ENCODE data around the gene ZIK1.

Gene ZIK1

GRCh38 chr19:57576661-57577060 lies 7.3 kb upstream of the ZIK1 start:
- Mint-ChIP-seq H3K27me3 (no peaks in the 10 kb centered on the region), H3K4me3 (no peak overlapping the region), H3K36me3 (peaks cover 62 to 63% of the 10 kb centered on the region in 2 donors), H3K27ac (no peak overlapping the region), H3K4me1 (peaks cover 23 to 30% of the 10 kb centered on the region in 2 donors), H3K9me3 (peaks cover 29 to 33% of the 10 kb centered on the region in 2 donors)
- DNase-seq (no peak), ATAC-seq (replicated peaks) (no peak)

- ATAC-seq (replicated peaks): peak; percentile 92 to 94
- peaks cover 46 to 48% of the 10 kb centered on the region in 2 donors for H3K36me3 Mint-ChIP-seq
- H3K4me1 Mint-ChIP-seq: peaks cover 26 to 39% of the 10 kb centered on the region in 2 donors
- peak within 1 kb of the TSS; percentile 88 to 92 for H3K4me3 Mint-ChIP-seq
- H3K27me3 Mint-ChIP-seq: no peaks in the 10 kb centered on the region
- H3K9me3 Mint-ChIP-seq: peaks cover 30 to 33% of the 10 kb centered on the region in 2 donors
- peak within 1 kb of the TSS; percentile 84 for H3K27ac Mint-ChIP-seq
- peak; percentile 97 for DNase-seq
These were observed 5.3 kb upstream of the ZIK1 start, which contains the start of gene ZNF416 for GRCh38 chr19:57578487-57579205. ZNF416 (minus strand) TSS chr19:57578911; CDS start chr19:57578704, 207 bp downstream.

GRCh38 chr19:57583104-57583520 lies 833 bp upstream of the ZIK1 start:
- Mint-ChIP-seq H3K4me3 (peak overlapping the region; percentile 87 to 98), H3K36me3 (peaks cover 35 to 43% of the 10 kb centered on the region in 2 donors), H3K27me3 (no peaks in the 10 kb centered on the region), H3K9me3 (peaks cover 21 to 23% of the 10 kb centered on the region in 2 donors), H3K4me1 (peaks cover 17 to 34% of the 10 kb centered on the region in 2 donors), H3K27ac (peak overlapping the region; percentile 99)
- DNase-seq (no peak), ATAC-seq (replicated peaks) (no peak)

GRCh38 chr19:57587529-57587928 lies 3.6 kb downstream of the ZIK1 start:
- Mint-ChIP-seq H3K4me3 (no peak overlapping the region), H3K9me3 (peaks cover 39 to 40% of the 10 kb centered on the region in 2 donors), H3K4me1 (peaks cover 17 to 36% of the 10 kb centered on the region in 2 donors), H3K27ac (no peak overlapping the region), H3K27me3 (no peaks in the 10 kb centered on the region), H3K36me3 (peaks cover 76 to 83% of the 10 kb centered on the region in 2 donors)
- DNase-seq (no peak), ATAC-seq (replicated peaks) (no peak)

- Mint-ChIP-seq H3K4me1 (peaks cover 18 to 32% of the 10 kb centered on the region in 2 donors), H3K36me3 (peaks cover 31 to 32% of the 10 kb centered on the region in 2 donors), H3K4me3 (peak overlapping the region; percentile 87 to 88), H3K27me3 (no peaks in the 10 kb centered on the region), H3K9me3 (peaks cover 9 to 22% of the 10 kb centered on the region in 2 donors), H3K27ac (peak overlapping the region; percentile 84)
- DNase-seq (no peak), ATAC-seq (replicated peaks) (peak; percentile 33 to 41)
These were observed 15.4 kb downstream of the ZIK1 start for GRCh38 chr19:57599377-57599760.

- Mint-ChIP-seq H3K27ac (peak within 1 kb of the TSS; percentile 84), H3K27me3 (no peaks in the 10 kb centered on the region), H3K4me1 (peaks cover 18 to 32% of the 10 kb centered on the region in 2 donors), H3K9me3 (peaks cover 9 to 22% of the 10 kb centered on the region in 2 donors), H3K36me3 (peaks cover 36 to 37% of the 10 kb centered on the region in 2 donors), H3K4me3 (peak within 1 kb of the TSS; percentile 87 to 88)
- peak; percentile 87 for DNase-seq
- ATAC-seq (replicated peaks): peak; percentile 99 to 100
These were observed 15.9 kb downstream of the ZIK1 start, which contains the start of gene ZNF530 for GRCh38 chr19:57599761-57600383. ZNF530 (plus strand) TSS chr19:57599885; CDS start chr19:57604346, 4,461 bp downstream.

- DNase-seq: no peak
- H3K36me3 Mint-ChIP-seq: peaks cover 50 to 64% of the 10 kb centered on the region in 2 donors
- H3K27me3 Mint-ChIP-seq: no peaks in the 10 kb centered on the region
- no peak for ATAC-seq (replicated peaks)
- peaks cover 4 to 6% of the 10 kb centered on the region in 2 donors for H3K4me1 Mint-ChIP-seq
- H3K27ac Mint-ChIP-seq: no peak overlapping the region
- H3K4me3 Mint-ChIP-seq: no peak overlapping the region
- peaks cover 8 to 13% of the 10 kb centered on the region in 2 donors for H3K9me3 Mint-ChIP-seq
These were observed 23.0 kb downstream of the ZIK1 start for GRCh38 chr19:57606931-57607330.

GRCh38 chr19:57611113-57611512 lies 27.2 kb downstream of the ZIK1 start:
- ATAC-seq (replicated peaks) (no peak), DNase-seq (no peak)
- H3K27ac Mint-ChIP-seq: no peak overlapping the region
- H3K9me3 Mint-ChIP-seq: peaks cover 14 to 15% of the 10 kb centered on the region in 2 donors
- no peak overlapping the region for H3K4me3 Mint-ChIP-seq
- H3K36me3 Mint-ChIP-seq: peaks cover 35 to 46% of the 10 kb centered on the region in 2 donors
- H3K27me3 Mint-ChIP-seq: no peaks in the 10 kb centered on the region
- peaks cover 16 to 25% of the 10 kb centered on the region in 2 donors for H3K4me1 Mint-ChIP-seq

GRCh38 chr19:57613941-57614743 lies 30.2 kb downstream of the ZIK1 start, which contains the start of gene ZNF134:
ZNF134 (plus strand) TSS chr19:57614242; CDS start chr19:57619469, 5,227 bp downstream.
- ATAC-seq (replicated peaks) (peak; percentile 100), DNase-seq (peak; percentile 89)
- H3K4me3 Mint-ChIP-seq: peak within 1 kb of the TSS; percentile 86 to 96
- H3K36me3 Mint-ChIP-seq: peaks cover 50 to 53% of the 10 kb centered on the region in 2 donors
- peak within 1 kb of the TSS; percentile 95 for H3K27ac Mint-ChIP-seq
- H3K9me3 Mint-ChIP-seq: peaks cover 34 to 36% of the 10 kb centered on the region in 2 donors
- no peaks in the 10 kb centered on the region for H3K27me3 Mint-ChIP-seq
- peaks cover 33 to 38% of the 10 kb centered on the region in 2 donors for H3K4me1 Mint-ChIP-seq

GRCh38 chr19:57615346-57615745 lies 31.4 kb downstream of the ZIK1 start:
- Mint-ChIP-seq H3K9me3 (peaks cover 46 to 48% of the 10 kb centered on the region in 2 donors), H3K36me3 (peaks cover 62 to 65% of the 10 kb centered on the region in 2 donors), H3K27ac (peak overlapping the region; percentile 95), H3K4me1 (peaks cover 33 to 38% of the 10 kb centered on the region in 2 donors), H3K4me3 (peak overlapping the region; percentile 86 to 96), H3K27me3 (no peaks in the 10 kb centered on the region)
- ATAC-seq (replicated peaks): no peak
- DNase-seq: no peak

GRCh38 chr19:57620673-57621348 lies 36.9 kb downstream of the ZIK1 start:
- Mint-ChIP-seq H3K9me3 (peaks cover 49 to 53% of the 10 kb centered on the region in 2 donors), H3K4me3 (no peak overlapping the region), H3K4me1 (peaks cover 25 to 32% of the 10 kb centered on the region in 2 donors), H3K27me3 (no peaks in the 10 kb centered on the region), H3K36me3 (peaks cover 86 to 98% of the 10 kb centered on the region in 2 donors), H3K27ac (no peak overlapping the region)
- ATAC-seq (replicated peaks) (no peak), DNase-seq (no peak)

GRCh38 chr19:57623091-57623490 lies 39.1 kb downstream of the ZIK1 start:
- Mint-ChIP-seq H3K27ac (peak overlapping the region; percentile 47), H3K4me1 (peaks cover 10 to 16% of the 10 kb centered on the region in 2 donors), H3K4me3 (no peak overlapping the region), H3K27me3 (no peaks in the 10 kb centered on the region), H3K9me3 (peaks cover 35 to 40% of the 10 kb centered on the region in 2 donors), H3K36me3 (peaks cover 68 to 75% of the 10 kb centered on the region in 2 donors)
- ATAC-seq (replicated peaks): no peak
- no peak for DNase-seq

Data from stimulated activated naive B cell treated with anti-CD40 and anti-IgM and Interleukin-4, amounts not matched to agents 10 μg/mL and 1 μg/mL and 100 μg/mL, for 72 hours (primary cell).